NT2/D1 (cell line): ENCODE data around the gene TBATA.

Experiments used
- DNase-seq: peaks from one replicate; pipeline ENCODE4 v3.0.0-alpha.2; 2011; ENCODE audit warnings: low read depth, low spot score
- H3K27me3 ChIP-seq: 2 replicates; pipeline ENCODE4 v1.6.0; 2011; ENCODE audit warnings: mild to moderate bottlenecking; ENCODE audit not compliant: insufficient read length, insufficient read depth
- H3K36me3 ChIP-seq: 2 replicates; pipeline ENCODE4 v1.6.1; 2011; ENCODE audit warnings: mild to moderate bottlenecking, low read length, mixed read lengths; ENCODE audit not compliant: insufficient read depth, insufficient read length
- H3K4me1 ChIP-seq: 2 replicates; pipeline ENCODE4 v1.5.1; 2011; ENCODE audit not compliant: insufficient read depth, insufficient read length
- H3K4me3 ChIP-seq: 2 replicates; pipeline ENCODE4 v1.5.1; 2011; ENCODE audit warnings: low read depth; ENCODE audit not compliant: insufficient read length
- H3K9ac ChIP-seq: 2 replicates; pipeline ENCODE4 v1.6.0; 2011; ENCODE audit warnings: low read depth; ENCODE audit not compliant: insufficient read length
- H3K9me3 ChIP-seq: 2 replicates; pipeline ENCODE4 v1.5.1; 2011; ENCODE audit warnings: mild to moderate bottlenecking, low read length; ENCODE audit not compliant: insufficient read depth
- SUZ12 ChIP-seq: IDR thresholded peaks from 2 replicates; pipeline ENCODE4 v1.6.1; 2011; ENCODE audit not compliant: insufficient read length, insufficient read depth; ENCODE audit errors: extremely low read depth
- YY1 ChIP-seq: IDR thresholded peaks from 2 replicates; pipeline ENCODE4 v1.6.1; 2011; ENCODE audit not compliant: insufficient read length, insufficient read depth
- ZNF274 ChIP-seq: IDR thresholded peaks from 2 replicates; pipeline ENCODE4 v1.6.1; 2011; ENCODE audit warnings: mild to moderate bottlenecking, low read depth, low read length

The TBATA gene

GRCh38 chr10:70776455-70777005 is 8.6 kb downstream of the TBATA start:
- TF ChIP-seq YY1: no peak
- H3K9ac ChIP-seq: peak overlapping the region; percentile 42
- peaks cover 8% of the 10 kb centered on the region for H3K4me1 ChIP-seq
- H3K36me3 ChIP-seq: no peaks in the 10 kb centered on the region
- H3K4me3 ChIP-seq: no peak overlapping the region
- no peaks in the 10 kb centered on the region for H3K9me3 ChIP-seq
- no peaks in the 10 kb centered on the region for H3K27me3 ChIP-seq
- DNase-seq: no peak

GRCh38 chr10:70775679-70776454 is 9.3 kb downstream of the TBATA start:
- H3K36me3 ChIP-seq: no peaks in the 10 kb centered on the region
- H3K9me3 ChIP-seq: no peaks in the 10 kb centered on the region
- no peaks in the 10 kb centered on the region for H3K27me3 ChIP-seq
- peaks cover 8% of the 10 kb centered on the region for H3K4me1 ChIP-seq
- no peak overlapping the region for H3K4me3 ChIP-seq
- DNase-seq: no peak
- no peak overlapping the region for H3K9ac ChIP-seq
- TF ChIP-seq ZNF274: no peak
- TF ChIP-seq YY1: no peak
- no peak for TF ChIP-seq SUZ12

DNA sequence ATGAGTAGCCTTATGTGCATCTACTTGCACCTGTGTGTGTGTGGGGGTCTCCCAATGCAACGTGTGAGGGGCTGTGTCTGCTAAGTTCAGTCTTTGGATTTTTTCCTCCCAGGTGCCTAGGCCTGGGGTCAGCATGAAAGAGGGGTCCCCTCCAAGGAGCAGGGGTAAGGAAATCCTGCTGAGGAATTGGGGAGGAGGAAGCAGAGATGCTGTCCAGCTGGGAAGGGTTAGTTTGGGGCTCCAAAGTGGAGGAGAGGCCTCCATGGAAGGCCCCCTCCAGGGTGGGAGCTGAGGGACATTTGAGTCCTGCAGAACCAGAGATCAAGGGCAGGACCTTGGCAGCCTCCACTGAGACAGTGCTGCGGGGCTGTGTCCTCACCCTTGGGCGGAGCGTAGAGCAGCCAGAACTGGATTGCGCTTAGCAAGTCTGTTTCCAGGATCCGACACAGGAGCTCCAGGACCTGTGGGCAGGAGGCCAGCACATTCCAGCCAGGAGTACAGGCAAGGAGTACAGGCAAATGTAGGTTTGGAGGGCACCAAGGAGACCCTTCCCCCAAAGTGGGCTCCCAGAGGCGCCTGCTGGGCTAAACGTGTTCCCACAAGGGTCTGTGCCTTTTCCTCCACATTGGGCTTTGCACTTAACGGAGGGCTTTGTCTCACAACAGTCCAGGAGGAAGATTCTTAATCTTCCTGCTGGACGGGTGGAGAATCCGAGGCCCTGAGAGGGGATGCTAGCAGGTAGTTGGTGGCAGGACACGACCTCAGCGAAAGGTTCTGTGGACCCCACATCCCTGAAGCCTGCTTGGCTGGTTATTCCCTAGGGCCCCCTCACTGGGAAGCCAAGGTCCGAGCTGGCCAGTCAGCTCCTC is 10.1 kb downstream of the TBATA start:
- H3K27me3 ChIP-seq: no peaks in the 10 kb centered on the region
- H3K9me3 ChIP-seq: no peaks in the 10 kb centered on the region
- TF ChIP-seq SUZ12 (no peak), YY1 (no peak), ZNF274 (no peak)
- H3K36me3 ChIP-seq: no peaks in the 10 kb centered on the region
- H3K4me1 ChIP-seq: peaks cover 8% of the 10 kb centered on the region
- H3K4me3 ChIP-seq: no peak overlapping the region
- no peak for DNase-seq
- no peak overlapping the region for H3K9ac ChIP-seq

- no peaks in the 10 kb centered on the region for H3K36me3 ChIP-seq
- no peaks in the 10 kb centered on the region for H3K27me3 ChIP-seq
- no peak for DNase-seq
- no peak overlapping the region for H3K9ac ChIP-seq
- peaks cover 8% of the 10 kb centered on the region for H3K4me1 ChIP-seq
- H3K9me3 ChIP-seq: no peaks in the 10 kb centered on the region
- no peak overlapping the region for H3K4me3 ChIP-seq
- no peak for TF ChIP-seq ZNF274
- TF ChIP-seq YY1: no peak
- TF ChIP-seq SUZ12: no peak
Measured at GRCh38 chr10:70773965-70774809, 11.0 kb downstream of the TBATA start.

DNA sequence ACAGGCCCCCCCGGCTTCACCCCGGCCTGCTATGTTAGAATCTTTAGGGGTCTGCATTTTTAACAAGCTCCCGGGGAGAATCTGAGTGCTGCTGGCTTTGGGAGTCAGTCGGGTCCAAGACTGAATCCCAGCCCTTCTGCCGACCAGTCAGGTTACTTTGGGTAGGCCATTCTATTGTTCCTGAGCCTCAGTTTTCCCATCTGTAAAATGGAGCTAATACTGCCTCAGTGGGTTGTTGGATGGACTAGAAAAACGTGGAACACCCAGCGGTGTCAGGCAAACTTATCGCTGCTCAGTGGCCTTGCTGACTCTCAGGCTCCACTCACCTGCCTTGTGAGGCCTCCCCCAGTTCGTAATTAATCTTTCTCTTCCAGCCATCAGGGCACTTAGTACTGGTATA is 11.7 kb downstream of the TBATA start:
- Histone ChIP-seq H3K36me3 (no peaks in the 10 kb centered on the region), H3K4me3 (no peak overlapping the region), H3K27me3 (no peaks in the 10 kb centered on the region), H3K4me1 (peaks cover 6% of the 10 kb centered on the region), H3K9me3 (no peaks in the 10 kb centered on the region), H3K9ac (no peak overlapping the region)
- DNase-seq: no peak
- TF ChIP-seq SUZ12 (no peak), YY1 (no peak), ZNF274 (no peak)

DNA sequence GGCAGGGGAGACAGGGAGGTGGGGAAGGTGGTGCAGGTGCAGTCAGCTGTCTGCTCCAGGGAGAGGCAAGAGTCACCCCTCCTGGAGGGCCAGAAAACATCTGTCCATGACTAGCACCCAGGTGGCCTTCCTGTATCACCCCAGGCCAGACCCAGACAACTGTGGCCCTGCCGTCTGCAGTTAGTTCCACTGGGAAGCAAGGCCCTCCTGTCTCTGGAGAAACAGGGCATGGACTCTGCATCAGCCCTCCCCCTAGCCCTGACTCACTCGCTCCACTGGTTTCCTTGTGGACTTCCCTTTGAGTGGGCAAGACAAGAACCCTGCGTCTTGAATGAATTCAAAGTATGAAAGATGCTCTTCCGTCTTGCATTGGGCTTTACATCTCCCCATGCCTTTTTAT is 12.6 kb downstream of the TBATA start:
- Histone ChIP-seq H3K9ac (no peak overlapping the region), H3K36me3 (no peaks in the 10 kb centered on the region)
- no peak for DNase-seq

More for the DNA sequence above, 12.6 kb downstream of the TBATA start:
- Histone ChIP-seq H3K4me3 (no peak overlapping the region), H3K4me1 (peaks cover 5% of the 10 kb centered on the region), H3K9me3 (no peaks in the 10 kb centered on the region), H3K27me3 (no peaks in the 10 kb centered on the region)
- TF ChIP-seq YY1 (no peak), ZNF274 (no peak), SUZ12 (no peak)
